Ascending aorta (tissue), 2 donors: Measurements from ENCODE around the gene BCL7A. TPM values are rescaled to one million over a fixed set of nuclear protein-coding genes. Genes with fewer than 3 reads are reported as not detected.

ENCODE experiments used
- DNase-seq, 2 donors: peaks; one replicate each; pipeline ENCODE4 v3.0.0-alpha.2; 2019; ENCODE audit warnings: low spot score in 2 of 2
- H3K27ac ChIP-seq, 2 donors: fragments of 200-600 bp; sonication (generic); one replicate each; pipeline ENCODE4 v1.5.1; 2016 to 2017; ENCODE audit warnings: mild to moderate bottlenecking in 1 of 2
- H3K27me3 ChIP-seq: fragments of 200-600 bp; sonication (generic); one replicate; pipeline ENCODE4 v1.5.1; 2017
- H3K36me3 ChIP-seq, 2 donors: fragments of 200-600 bp; sonication (generic); one replicate each; pipeline ENCODE4 v1.5.1; 2016
- H3K4me1 ChIP-seq, 2 donors: fragments of 200-600 bp; sonication (generic); one replicate each; pipeline ENCODE4 v1.5.1; 2016 to 2017; ENCODE audit warnings: mild to moderate bottlenecking in 1 of 2
- H3K4me3 ChIP-seq, 2 donors: fragments of 200-600 bp; sonication (generic); one replicate each; pipeline ENCODE4 v1.5.1; 2016 to 2017; ENCODE audit warnings: mild to moderate bottlenecking in 1 of 2
- H3K9me3 ChIP-seq, 2 donors: fragments of 200-600 bp; sonication (generic); one replicate each; pipeline ENCODE4 v1.5.1; 2016
- intact Hi-C: fragments of 100-400 bp; cut with DNase I; formaldehyde crosslinking; loops from one replicate; pipeline ENCODE4 v1.15.1; 2023
- total RNA-seq: library from RNA; depleted of rRNA; stranded (reverse); fragments of >200 nt; gene quantifications from one replicate; pipeline ENCODE4 v1.1.0, GENCODE V29; 2016
- TF ChIP-seq, protein P1 (sequence below), 3 experiments: fragments of 200-600 bp in 2 of 3; fragments of 450-650 bp in 1 of 3; sonication (generic) in 2 of 3; IDR thresholded peaks; one replicate each; pipeline ENCODE4 v1.5.1; 2016 to 2019; ENCODE audit warnings: antibody characterized with exemption in 3 of 3, mild to moderate bottlenecking in 1 of 3, moderate library complexity in 1 of 3

Gene BCL7A
- total RNA-seq, 1 donor from 2014 or later, result 3.2 TPM

DNA sequence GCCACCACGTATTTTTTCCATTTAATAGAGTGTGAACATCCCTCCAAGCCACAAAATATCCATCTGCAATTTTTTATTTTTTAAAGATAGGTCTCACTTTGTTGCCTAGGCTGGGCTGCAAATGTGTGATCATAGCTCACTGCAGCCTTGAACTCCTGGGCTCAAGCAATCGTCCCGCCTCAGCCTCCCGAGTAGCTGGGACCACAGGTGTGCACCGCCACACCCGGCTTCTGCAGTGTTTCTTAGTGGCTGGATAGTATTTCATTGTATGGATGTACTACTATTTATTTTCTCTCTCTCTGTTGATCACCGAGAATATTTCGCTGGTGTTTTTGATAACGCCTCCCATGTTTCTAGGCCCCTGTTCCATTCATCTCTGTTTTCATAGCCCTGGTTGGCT lies 74.3 kb downstream of the BCL7A start:
- intact Hi-C loops, result no loop called here
- Histone ChIP-seq H3K27ac (peak overlapping the region in 1 of 2 donors; percentile 82), H3K9me3 (no peaks in the 10 kb centered on the region)

DNA sequence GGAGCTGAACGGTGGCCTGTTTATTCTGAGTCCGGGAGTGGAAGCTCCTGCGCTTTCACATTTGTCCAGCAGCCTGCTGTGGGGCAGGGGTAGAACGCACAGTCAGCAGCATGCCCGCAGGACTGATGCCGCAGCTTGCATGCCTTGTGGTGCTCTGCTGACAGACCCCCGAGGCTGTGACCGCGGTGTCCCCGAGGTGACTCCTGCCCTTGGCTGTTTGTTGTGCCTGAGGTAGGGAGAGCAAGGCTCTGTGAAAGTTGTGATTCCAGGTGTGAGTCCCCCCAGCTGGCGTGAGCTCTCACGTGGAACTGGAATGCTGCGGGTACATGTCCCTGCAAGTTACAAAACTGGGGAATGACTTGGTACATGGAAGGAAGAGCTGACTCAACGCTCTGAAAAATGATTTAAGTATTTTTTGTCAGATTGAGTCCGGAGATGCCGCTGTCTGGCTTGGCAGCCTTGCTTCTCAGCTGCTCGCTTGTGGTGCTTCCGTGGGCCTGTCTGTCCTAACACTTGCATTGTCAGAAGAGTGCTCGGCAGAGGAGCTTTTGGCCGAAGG lies 75.0 kb downstream of the BCL7A start:
- no peak for DNase-seq
- Histone ChIP-seq H3K27me3 (no peaks in the 10 kb centered on the region), H3K4me1 (peaks cover 8 to 45% of the 10 kb centered on the region in 2 donors), H3K9me3 (no peaks in the 10 kb centered on the region), H3K36me3 (no peaks in the 10 kb centered on the region), H3K27ac (peak overlapping the region; percentile 73 to 82), H3K4me3 (no peak overlapping the region)
- TF ChIP-seq, protein P1, sequence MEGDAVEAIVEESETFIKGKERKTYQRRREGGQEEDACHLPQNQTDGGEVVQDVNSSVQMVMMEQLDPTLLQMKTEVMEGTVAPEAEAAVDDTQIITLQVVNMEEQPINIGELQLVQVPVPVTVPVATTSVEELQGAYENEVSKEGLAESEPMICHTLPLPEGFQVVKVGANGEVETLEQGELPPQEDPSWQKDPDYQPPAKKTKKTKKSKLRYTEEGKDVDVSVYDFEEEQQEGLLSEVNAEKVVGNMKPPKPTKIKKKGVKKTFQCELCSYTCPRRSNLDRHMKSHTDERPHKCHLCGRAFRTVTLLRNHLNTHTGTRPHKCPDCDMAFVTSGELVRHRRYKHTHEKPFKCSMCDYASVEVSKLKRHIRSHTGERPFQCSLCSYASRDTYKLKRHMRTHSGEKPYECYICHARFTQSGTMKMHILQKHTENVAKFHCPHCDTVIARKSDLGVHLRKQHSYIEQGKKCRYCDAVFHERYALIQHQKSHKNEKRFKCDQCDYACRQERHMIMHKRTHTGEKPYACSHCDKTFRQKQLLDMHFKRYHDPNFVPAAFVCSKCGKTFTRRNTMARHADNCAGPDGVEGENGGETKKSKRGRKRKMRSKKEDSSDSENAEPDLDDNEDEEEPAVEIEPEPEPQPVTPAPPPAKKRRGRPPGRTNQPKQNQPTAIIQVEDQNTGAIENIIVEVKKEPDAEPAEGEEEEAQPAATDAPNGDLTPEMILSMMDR (IDR thresholded peaks at IDR 0.05), result no peak
- intact Hi-C loops, result no loop called here

More for the DNA sequence above, 74.3 kb downstream of the BCL7A start:
- peak in 1 of 2 donors; percentile 15 for DNase-seq
- Histone ChIP-seq H3K36me3 (no peaks in the 10 kb centered on the region), H3K4me1 (peaks cover 13 to 52% of the 10 kb centered on the region in 2 donors), H3K4me3 (no peak overlapping the region), H3K27me3 (no peaks in the 10 kb centered on the region)
- TF ChIP-seq, protein P1 (IDR thresholded peaks at IDR 0.05), result no peak

DNA sequence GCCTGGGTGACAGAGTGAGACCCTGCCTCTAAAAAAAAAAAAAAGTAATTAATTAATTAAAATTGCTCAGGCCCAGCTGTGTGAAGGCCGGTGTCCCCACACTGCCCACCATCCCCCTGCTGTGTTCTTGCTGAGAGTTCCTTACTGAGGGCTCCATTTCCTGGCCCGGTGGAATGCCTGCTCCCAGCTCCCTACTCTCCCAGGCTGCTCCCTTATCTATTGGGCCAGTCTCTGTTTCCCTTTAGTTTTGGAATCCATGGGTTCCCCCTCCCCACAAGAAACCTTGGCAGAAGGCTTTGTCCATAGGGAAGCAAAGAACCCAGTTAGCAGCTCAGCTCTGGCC lies 75.9 kb downstream of the BCL7A start:
- intact Hi-C loops, result no loop called here
- H3K4me1 ChIP-seq, result peaks cover 8 to 39% of the 10 kb centered on the region in 2 donors
- no peaks in the 10 kb centered on the region for H3K36me3 ChIP-seq
- H3K27me3 ChIP-seq, result no peaks in the 10 kb centered on the region
- TF ChIP-seq, protein P1 (IDR thresholded peaks at IDR 0.05), result no peak
- H3K27ac ChIP-seq, result peak overlapping the region; percentile 73 to 82
- DNase-seq, result no peak
- no peaks in the 10 kb centered on the region for H3K9me3 ChIP-seq
- no peak overlapping the region for H3K4me3 ChIP-seq

DNA sequence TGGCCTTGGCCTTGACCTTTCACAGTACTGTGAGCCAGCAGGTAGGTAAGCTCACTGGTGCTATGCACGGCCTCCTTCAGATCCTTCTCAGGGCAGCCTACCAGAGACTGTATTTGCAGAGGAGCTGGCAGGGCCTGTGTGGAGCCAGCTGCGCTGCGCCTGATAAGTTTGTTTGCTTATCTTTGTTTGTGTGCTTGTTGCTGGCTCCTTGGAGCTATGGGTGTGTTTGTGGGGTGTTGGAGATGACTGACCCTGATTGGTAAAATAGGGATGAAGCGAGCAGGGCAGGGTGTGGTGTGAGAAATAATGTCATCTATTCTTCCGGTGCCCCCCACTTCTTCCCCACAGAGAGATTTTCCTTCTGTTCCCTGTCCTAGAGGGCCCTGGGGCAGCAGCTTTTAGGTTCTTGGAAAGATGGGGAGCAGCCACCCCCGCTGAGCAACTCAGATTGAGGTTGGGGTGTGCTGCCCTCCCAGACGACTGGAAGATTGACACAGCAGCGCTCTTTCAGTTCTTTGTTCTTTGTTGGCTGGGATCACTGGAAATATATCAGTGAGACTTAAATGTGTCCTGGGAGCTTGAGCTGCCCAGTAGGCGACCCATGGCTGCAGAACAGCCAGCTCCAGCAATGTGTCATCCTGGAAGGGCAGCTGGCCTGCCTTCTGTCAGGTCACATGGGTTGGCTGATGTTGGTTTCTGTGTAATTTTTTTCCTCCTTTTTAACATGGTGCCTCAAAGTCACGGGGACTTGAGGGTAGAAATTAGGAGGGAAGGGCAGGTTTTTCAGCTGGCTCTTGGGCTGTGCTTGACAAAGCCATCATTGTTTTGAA lies 76.5 kb downstream of the BCL7A start:
- intact Hi-C loops, result no loop called here
- no peaks in the 10 kb centered on the region for H3K9me3 ChIP-seq
- peak; percentile 55 to 86 for DNase-seq

DNA sequence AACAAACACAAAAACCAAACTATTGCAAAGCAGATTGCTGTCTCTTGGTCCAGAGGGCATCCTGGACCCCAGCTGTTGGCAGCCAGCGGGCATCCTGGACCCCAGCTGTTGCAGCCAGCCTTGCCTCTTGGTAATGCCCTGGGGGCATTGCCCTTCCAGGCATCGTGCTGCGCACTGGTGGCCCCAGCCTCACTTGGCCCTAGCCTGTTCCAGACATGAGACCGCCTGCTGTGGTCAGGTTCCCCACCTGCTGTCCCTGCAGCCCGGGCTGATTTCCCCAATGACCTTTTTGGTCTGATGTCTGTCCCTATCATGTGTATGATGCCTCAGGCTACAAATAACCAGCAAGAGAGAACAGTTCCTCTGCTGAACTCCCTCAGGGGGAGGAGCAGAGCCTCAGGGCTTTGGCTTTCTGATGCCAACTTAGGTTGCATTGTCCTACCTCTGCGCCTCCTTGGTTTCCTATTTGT lies 77.6 kb downstream of the BCL7A start:
- peaks cover 8 to 32% of the 10 kb centered on the region in 2 donors for H3K4me1 ChIP-seq
- no peaks in the 10 kb centered on the region for H3K36me3 ChIP-seq
- intact Hi-C loops, result no loop called here
- peak overlapping the region in 1 of 2 donors; percentile 73 for H3K27ac ChIP-seq
- H3K9me3 ChIP-seq, result no peaks in the 10 kb centered on the region
- no peak overlapping the region for H3K4me3 ChIP-seq
- no peaks in the 10 kb centered on the region for H3K27me3 ChIP-seq
- no peak for DNase-seq
- TF ChIP-seq, protein P1 (IDR thresholded peaks at IDR 0.05), result no peak

More for the DNA sequence above, 76.5 kb downstream of the BCL7A start:
- TF ChIP-seq, protein P1 (IDR thresholded peaks at IDR 0.05), result no peak
- H3K36me3 ChIP-seq, result no peaks in the 10 kb centered on the region
- no peaks in the 10 kb centered on the region for H3K27me3 ChIP-seq
- H3K27ac ChIP-seq, result peak overlapping the region; percentile 73 to 82
- H3K4me3 ChIP-seq, result no peak overlapping the region
- peaks cover 8 to 34% of the 10 kb centered on the region in 2 donors for H3K4me1 ChIP-seq
